Liver (tissue), 9 donors: ENCODE results near the gene KMT2B. TPM values are rescaled to one million over a fixed set of nuclear protein-coding genes. Genes with fewer than 3 reads are reported as not detected.

Source experiments
- DNase-seq: peaks from one replicate; pipeline ENCODE4 v3.0.0-alpha.2; 2017; ENCODE audit warnings: low spot score
- H3K27ac ChIP-seq, 2 donors: one replicate each; pipeline ENCODE4 v1.7.0; 2013; ENCODE audit warnings: inconsistent platforms in 2 of 2, low read length in 2 of 2, control low read depth in 1 of 2, low read depth in 1 of 2, mild to moderate bottlenecking in 1 of 2
- H3K27me3 ChIP-seq, 4 donors: one replicate each; pipeline versions ENCODE4 v1.6.1 to v1.7.0; 2013; ENCODE audit warnings: low read length in 3 of 4, inconsistent platforms in 1 of 4, mild to moderate bottlenecking in 1 of 4, moderate library complexity in 1 of 4; ENCODE audit not compliant: control insufficient read depth in 4 of 4, insufficient read depth in 4 of 4
- H3K36me3 ChIP-seq, 4 donors: one replicate each; pipeline versions ENCODE4 v1.6.1 to v1.7.0; 2013; ENCODE audit warnings: low read length in 3 of 4, mild to moderate bottlenecking in 3 of 4, low read depth in 1 of 4, moderate library complexity in 1 of 4; ENCODE audit not compliant: control insufficient read depth in 4 of 4, insufficient read depth in 3 of 4
- H3K4me1 ChIP-seq, 4 donors: one replicate each; pipeline versions ENCODE4 v1.6.1 to v1.7.0; 2013; ENCODE audit warnings: low read length in 3 of 4, mild to moderate bottlenecking in 3 of 4, moderate library complexity in 1 of 4; ENCODE audit not compliant: control insufficient read depth in 4 of 4, insufficient read depth in 4 of 4
- H3K4me3 ChIP-seq, 3 donors: one replicate each; pipeline versions ENCODE4 v1.6.1 to v1.7.0; 2013; ENCODE audit warnings: low read length in 3 of 3, control low read depth in 1 of 3, low read depth in 1 of 3, mild to moderate bottlenecking in 1 of 3
- H3K9ac ChIP-seq, 2 donors: one replicate each; pipeline ENCODE4 v1.7.0; 2013; ENCODE audit warnings: low read length in 2 of 2, mild to moderate bottlenecking in 2 of 2, moderate library complexity in 2 of 2, control low read depth in 1 of 2, low read depth in 1 of 2
- H3K9me3 ChIP-seq, 4 donors: one replicate each; pipeline versions ENCODE4 v1.6.1 to v1.7.0; 2013; ENCODE audit warnings: low read length in 3 of 4; ENCODE audit not compliant: control insufficient read depth in 4 of 4
- EGR1 ChIP-seq, 2 donors: IDR thresholded peaks; 2 replicates each; pipeline ENCODE4 v1.6.1; 2016 to 2018; ENCODE audit warnings: antibody characterized with exemption in 2 of 2, low read depth in 2 of 2
- FOXA1 ChIP-seq: IDR thresholded peaks from 2 replicates; pipeline ENCODE4 v1.6.1; 2016; ENCODE audit warnings: antibody characterized with exemption
- FOXA2 ChIP-seq: IDR thresholded peaks from 2 replicates; pipeline ENCODE4 v1.6.1; 2016; ENCODE audit warnings: antibody characterized with exemption
- GABPA ChIP-seq, 2 donors: IDR thresholded peaks in 1 of 2; conservative IDR thresholded peaks in 1 of 2; 2 replicates each; pipeline ENCODE4 v1.6.1; 2016; ENCODE audit warnings: antibody characterized with exemption in 2 of 2, mild to moderate bottlenecking in 1 of 2, moderate library complexity in 1 of 2
- HNF4A ChIP-seq, 2 donors: conservative IDR thresholded peaks; 2 replicates each; pipeline ENCODE4 v1.6.1; 2016; ENCODE audit warnings: antibody characterized with exemption in 2 of 2, mild to moderate bottlenecking in 2 of 2
- HNF4G ChIP-seq: IDR thresholded peaks from 2 replicates; pipeline ENCODE4 v1.6.1; 2016; ENCODE audit warnings: antibody characterized with exemption
- JUND ChIP-seq, 2 donors: IDR thresholded peaks; 2 replicates each; pipeline ENCODE4 v1.6.1; 2016; ENCODE audit warnings: antibody characterized with exemption in 2 of 2
- NR2F2 ChIP-seq: IDR thresholded peaks from 2 replicates; pipeline ENCODE4 v1.6.1; 2016; ENCODE audit warnings: antibody characterized with exemption
- RAD21 ChIP-seq, 2 donors: IDR thresholded peaks; 2 replicates each; pipeline ENCODE4 v1.6.1; 2016; ENCODE audit warnings: antibody characterized with exemption in 2 of 2, mild to moderate bottlenecking in 2 of 2
- RXRA ChIP-seq, 2 donors: IDR thresholded peaks; 2 replicates each; pipeline ENCODE4 v1.6.1; 2017 to 2018; ENCODE audit warnings: antibody characterized with exemption in 2 of 2, mild to moderate bottlenecking in 1 of 2
- SP1 ChIP-seq: IDR thresholded peaks from 2 replicates; pipeline ENCODE4 v1.6.1; 2018; ENCODE audit warnings: antibody characterized with exemption, mild to moderate bottlenecking
- TAF1 ChIP-seq: conservative IDR thresholded peaks from 2 replicates; pipeline ENCODE4 v1.6.1; 2016; ENCODE audit warnings: antibody characterized with exemption, mild to moderate bottlenecking
- YY1 ChIP-seq: IDR thresholded peaks from 2 replicates; pipeline ENCODE4 v1.6.1; 2016; ENCODE audit warnings: antibody characterized with exemption, mild to moderate bottlenecking
- WGBS: extraction: QIAGEN DNeasy Blood & Tissue Kit; methylation state at CpG from one replicate; pipeline ENCODE4 v1.1.7; 2013; 5-methylcytosine and 5-hydroxymethylcytosine counted together
- polyA plus RNA-seq, 2 donors: library from polyadenylated mRNA; stranded (reverse) in 1 of 2; unstranded in 1 of 2; fragments of 200-250 nt in 1 of 2; fragments of >200 nt in 1 of 2; fragmentation: Nextera tagmentation in 1 of 2; extraction: Ambion mirVana in 1 of 2; gene quantifications; one replicate each; pipeline versions ENCODE4 v1.2.1 to v1.2.3, GENCODE V29; 2013 to 2015
- total RNA-seq, 2 donors: library from RNA; depleted of rRNA; stranded (reverse); fragments of >200 nt; gene quantifications; one replicate each; pipeline ENCODE4 v1.2.3, GENCODE V29; 2014
- TF ChIP-seq, protein P1 (sequence below): IDR thresholded peaks from 2 replicates; pipeline ENCODE4 v1.6.1; 2016; ENCODE audit warnings: antibody characterized with exemption
- TF ChIP-seq, protein P2 (sequence below): fragments of 150-350 bp; IDR thresholded peaks from 2 replicates; pipeline ENCODE4 v1.5.1; 2017; ENCODE audit warnings: improper control_type of control experiment, low read depth, low read length; ENCODE audit not compliant: missing input control
- TF ChIP-seq, protein P3 (sequence below): IDR thresholded peaks from 2 replicates; pipeline ENCODE4 v1.6.1; 2016; ENCODE audit warnings: antibody characterized with exemption
- TF ChIP-seq, protein P4 (sequence below): IDR thresholded peaks from 2 replicates; pipeline ENCODE4 v1.6.1; 2016; ENCODE audit warnings: antibody characterized with exemption, mild to moderate bottlenecking
- TF ChIP-seq, protein P5 (sequence below): IDR thresholded peaks from 2 replicates; pipeline ENCODE4 v1.6.1; 2016; ENCODE audit warnings: antibody characterized with exemption
- donor health status: healthy.
- donor health status: healthy.
- donor health status: healthy.
- donor health status: healthy.
- donor health status: healthy.

Gene KMT2B
- total and polyA plus RNA-seq, 4 donors: 3.7 to 12.1 (median 8.3) TPM

DNA sequence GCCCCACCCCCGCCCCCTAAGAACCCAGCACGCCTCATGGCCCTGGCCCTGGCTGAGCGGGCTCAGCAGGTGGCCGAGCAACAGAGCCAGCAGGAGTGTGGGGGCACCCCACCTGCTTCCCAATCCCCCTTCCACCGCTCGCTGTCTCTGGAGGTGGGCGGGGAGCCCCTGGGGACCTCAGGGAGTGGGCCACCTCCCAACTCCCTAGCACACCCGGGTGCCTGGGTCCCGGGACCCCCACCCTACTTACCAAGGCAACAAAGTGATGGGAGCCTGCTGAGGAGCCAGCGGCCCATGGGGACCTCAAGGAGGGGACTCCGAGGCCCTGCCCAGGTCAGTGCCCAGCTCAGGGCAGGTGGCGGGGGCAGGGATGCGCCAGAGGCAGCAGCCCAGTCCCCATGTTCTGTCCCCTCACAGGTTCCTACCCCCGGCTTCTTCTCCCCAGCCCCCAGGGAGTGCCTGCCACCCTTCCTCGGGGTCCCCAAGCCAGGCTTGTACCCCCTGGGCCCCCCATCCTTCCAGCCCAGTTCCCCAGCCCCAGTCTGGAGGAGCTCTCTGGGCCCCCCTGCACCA, 69.5 kb downstream of the KMT2B start:
- TF ChIP-seq RXRA (IDR thresholded peaks at IDR 0.05): no peak
- no peak for TF ChIP-seq JUND (IDR thresholded peaks at IDR 0.05)
- no peak for TF ChIP-seq GABPA (IDR thresholded peaks at IDR 0.05 in 1 of 2, conservative IDR thresholded peaks at IDR 0.05 in 1 of 2)
- no peak for TF ChIP-seq YY1
- no peak for TF ChIP-seq TAF1
- TF ChIP-seq HNF4G: no peak
- TF ChIP-seq FOXA2: no peak
- no peak for TF ChIP-seq EGR1 (IDR thresholded peaks at IDR 0.05; ENCODE audit: low read depth in 2 of 2)
- no peak for TF ChIP-seq SP1
- TF ChIP-seq, protein P1, sequence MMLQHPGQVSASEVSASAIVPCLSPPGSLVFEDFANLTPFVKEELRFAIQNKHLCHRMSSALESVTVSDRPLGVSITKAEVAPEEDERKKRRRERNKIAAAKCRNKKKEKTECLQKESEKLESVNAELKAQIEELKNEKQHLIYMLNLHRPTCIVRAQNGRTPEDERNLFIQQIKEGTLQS: no peak
- TF ChIP-seq, protein P2, sequence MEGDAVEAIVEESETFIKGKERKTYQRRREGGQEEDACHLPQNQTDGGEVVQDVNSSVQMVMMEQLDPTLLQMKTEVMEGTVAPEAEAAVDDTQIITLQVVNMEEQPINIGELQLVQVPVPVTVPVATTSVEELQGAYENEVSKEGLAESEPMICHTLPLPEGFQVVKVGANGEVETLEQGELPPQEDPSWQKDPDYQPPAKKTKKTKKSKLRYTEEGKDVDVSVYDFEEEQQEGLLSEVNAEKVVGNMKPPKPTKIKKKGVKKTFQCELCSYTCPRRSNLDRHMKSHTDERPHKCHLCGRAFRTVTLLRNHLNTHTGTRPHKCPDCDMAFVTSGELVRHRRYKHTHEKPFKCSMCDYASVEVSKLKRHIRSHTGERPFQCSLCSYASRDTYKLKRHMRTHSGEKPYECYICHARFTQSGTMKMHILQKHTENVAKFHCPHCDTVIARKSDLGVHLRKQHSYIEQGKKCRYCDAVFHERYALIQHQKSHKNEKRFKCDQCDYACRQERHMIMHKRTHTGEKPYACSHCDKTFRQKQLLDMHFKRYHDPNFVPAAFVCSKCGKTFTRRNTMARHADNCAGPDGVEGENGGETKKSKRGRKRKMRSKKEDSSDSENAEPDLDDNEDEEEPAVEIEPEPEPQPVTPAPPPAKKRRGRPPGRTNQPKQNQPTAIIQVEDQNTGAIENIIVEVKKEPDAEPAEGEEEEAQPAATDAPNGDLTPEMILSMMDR: no peak
- TF ChIP-seq, protein P3, sequence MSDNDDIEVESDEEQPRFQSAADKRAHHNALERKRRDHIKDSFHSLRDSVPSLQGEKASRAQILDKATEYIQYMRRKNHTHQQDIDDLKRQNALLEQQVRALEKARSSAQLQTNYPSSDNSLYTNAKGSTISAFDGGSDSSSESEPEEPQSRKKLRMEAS: no peak
- TF ChIP-seq, protein P4, sequence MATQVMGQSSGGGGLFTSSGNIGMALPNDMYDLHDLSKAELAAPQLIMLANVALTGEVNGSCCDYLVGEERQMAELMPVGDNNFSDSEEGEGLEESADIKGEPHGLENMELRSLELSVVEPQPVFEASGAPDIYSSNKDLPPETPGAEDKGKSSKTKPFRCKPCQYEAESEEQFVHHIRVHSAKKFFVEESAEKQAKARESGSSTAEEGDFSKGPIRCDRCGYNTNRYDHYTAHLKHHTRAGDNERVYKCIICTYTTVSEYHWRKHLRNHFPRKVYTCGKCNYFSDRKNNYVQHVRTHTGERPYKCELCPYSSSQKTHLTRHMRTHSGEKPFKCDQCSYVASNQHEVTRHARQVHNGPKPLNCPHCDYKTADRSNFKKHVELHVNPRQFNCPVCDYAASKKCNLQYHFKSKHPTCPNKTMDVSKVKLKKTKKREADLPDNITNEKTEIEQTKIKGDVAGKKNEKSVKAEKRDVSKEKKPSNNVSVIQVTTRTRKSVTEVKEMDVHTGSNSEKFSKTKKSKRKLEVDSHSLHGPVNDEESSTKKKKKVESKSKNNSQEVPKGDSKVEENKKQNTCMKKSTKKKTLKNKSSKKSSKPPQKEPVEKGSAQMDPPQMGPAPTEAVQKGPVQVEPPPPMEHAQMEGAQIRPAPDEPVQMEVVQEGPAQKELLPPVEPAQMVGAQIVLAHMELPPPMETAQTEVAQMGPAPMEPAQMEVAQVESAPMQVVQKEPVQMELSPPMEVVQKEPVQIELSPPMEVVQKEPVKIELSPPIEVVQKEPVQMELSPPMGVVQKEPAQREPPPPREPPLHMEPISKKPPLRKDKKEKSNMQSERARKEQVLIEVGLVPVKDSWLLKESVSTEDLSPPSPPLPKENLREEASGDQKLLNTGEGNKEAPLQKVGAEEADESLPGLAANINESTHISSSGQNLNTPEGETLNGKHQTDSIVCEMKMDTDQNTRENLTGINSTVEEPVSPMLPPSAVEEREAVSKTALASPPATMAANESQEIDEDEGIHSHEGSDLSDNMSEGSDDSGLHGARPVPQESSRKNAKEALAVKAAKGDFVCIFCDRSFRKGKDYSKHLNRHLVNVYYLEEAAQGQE: no peak
- no peak for TF ChIP-seq NR2F2
- TF ChIP-seq HNF4A (conservative IDR thresholded peaks at IDR 0.05): no peak
- TF ChIP-seq FOXA1: no peak
- TF ChIP-seq RAD21 (IDR thresholded peaks at IDR 0.05): no peak
- TF ChIP-seq, protein P5, sequence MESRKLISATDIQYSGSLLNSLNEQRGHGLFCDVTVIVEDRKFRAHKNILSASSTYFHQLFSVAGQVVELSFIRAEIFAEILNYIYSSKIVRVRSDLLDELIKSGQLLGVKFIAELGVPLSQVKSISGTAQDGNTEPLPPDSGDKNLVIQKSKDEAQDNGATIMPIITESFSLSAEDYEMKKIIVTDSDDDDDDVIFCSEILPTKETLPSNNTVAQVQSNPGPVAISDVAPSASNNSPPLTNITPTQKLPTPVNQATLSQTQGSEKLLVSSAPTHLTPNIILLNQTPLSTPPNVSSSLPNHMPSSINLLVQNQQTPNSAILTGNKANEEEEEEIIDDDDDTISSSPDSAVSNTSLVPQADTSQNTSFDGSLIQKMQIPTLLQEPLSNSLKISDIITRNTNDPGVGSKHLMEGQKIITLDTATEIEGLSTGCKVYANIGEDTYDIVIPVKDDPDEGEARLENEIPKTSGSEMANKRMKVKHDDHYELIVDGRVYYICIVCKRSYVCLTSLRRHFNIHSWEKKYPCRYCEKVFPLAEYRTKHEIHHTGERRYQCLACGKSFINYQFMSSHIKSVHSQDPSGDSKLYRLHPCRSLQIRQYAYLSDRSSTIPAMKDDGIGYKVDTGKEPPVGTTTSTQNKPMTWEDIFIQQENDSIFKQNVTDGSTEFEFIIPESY: no peak

More for the DNA sequence above, 69.5 kb downstream of the KMT2B start:
- H3K27me3 ChIP-seq: no peaks in the 10 kb centered on the region
- no peaks in the 10 kb centered on the region for H3K4me1 ChIP-seq
- H3K4me3 ChIP-seq: no peak overlapping the region
- H3K27ac ChIP-seq: no peak overlapping the region
- 96% methylated on average over 15 of the region's 15 CpGs for WGBS
- H3K36me3 ChIP-seq: no peaks in the 10 kb centered on the region
- DNase-seq: no peak
- no peak overlapping the region for H3K9ac ChIP-seq
- no peaks in the 10 kb centered on the region for H3K9me3 ChIP-seq

Other genes starting within 250 kb of the KMT2B start
- gene KRTDAP, start 227.5 kb upstream of the KMT2B start, total RNA-seq: not detected
- gene KRTDAP, start 227.5 kb upstream of the KMT2B start, polyA plus RNA-seq: not detected
- gene DMKN, start 204.4 kb upstream of the KMT2B start, total RNA-seq: 1 to 10 TPM; 1.7 to 9.4 TPM
- 1 to 10 TPM; 1.4 to 3.1 TPM for gene DMKN, start 204.4 kb upstream of the KMT2B start, polyA plus RNA-seq
- not detected for gene SBSN, start 189.7 kb upstream of the KMT2B start, total RNA-seq
- not detected for gene SBSN, start 189.7 kb upstream of the KMT2B start, polyA plus RNA-seq
- not detected for gene GAPDHS, start 184.5 kb upstream of the KMT2B start, total RNA-seq
- gene GAPDHS, start 184.5 kb upstream of the KMT2B start, polyA plus RNA-seq: not detected
- 10 to 100 TPM; 18.1 to 28.0 TPM for gene TMEM147, start 172.4 kb upstream of the KMT2B start, total RNA-seq
- 10 to 100 TPM; 61.3 to 97.4 TPM for gene TMEM147, start 172.4 kb upstream of the KMT2B start, polyA plus RNA-seq
- gene ATP4A, start 154.3 kb upstream of the KMT2B start, total RNA-seq: not detected
- not detected for gene ATP4A, start 154.3 kb upstream of the KMT2B start, polyA plus RNA-seq
- not detected for gene PMIS2, start 131.8 kb upstream of the KMT2B start, total RNA-seq
- gene PMIS2, start 131.8 kb upstream of the KMT2B start, polyA plus RNA-seq: not detected
- gene HAUS5, start 105.3 kb upstream of the KMT2B start, total RNA-seq: 1 to 10 TPM; 2.5 to 7.3 TPM
- 1 to 10 TPM; 1.9 to 2.2 TPM for gene HAUS5, start 105.3 kb upstream of the KMT2B start, polyA plus RNA-seq
- 10 to 100 TPM; 20.1 TPM for gene RBM42, start 89.0 kb upstream of the KMT2B start, total RNA-seq
- 10 to 100 TPM; 17.8 to 34.7 TPM for gene RBM42, start 89.0 kb upstream of the KMT2B start, polyA plus RNA-seq
- gene ETV2, start 76.3 kb upstream of the KMT2B start, total RNA-seq: under 1 TPM; 0.17 to 0.70 TPM
- gene ETV2, start 76.3 kb upstream of the KMT2B start, polyA plus RNA-seq: 1 to 10 TPM; 1.6 to 1.8 TPM
- gene COX6B1, start 69.7 kb upstream of the KMT2B start, total RNA-seq: 100 to 1,000 TPM; 139 to 191 TPM
- 100 to 1,000 TPM; 451 to 518 TPM for gene COX6B1, start 69.7 kb upstream of the KMT2B start, polyA plus RNA-seq
- gene UPK1A, start 51.5 kb upstream of the KMT2B start, total RNA-seq: under 1 TPM in 1 of 2 donors, not detected in 1; 0.56 TPM
- gene UPK1A, start 51.5 kb upstream of the KMT2B start, polyA plus RNA-seq: under 1 TPM in 1 of 2 donors, not detected in 1; 0.10 TPM
- not detected for gene ZBTB32, start 13.4 kb upstream of the KMT2B start, total RNA-seq
- gene ZBTB32, start 13.4 kb upstream of the KMT2B start, polyA plus RNA-seq: under 1 TPM in 1 of 2 donors, not detected in 1; 0.47 TPM
- 10 to 100 TPM in 1 of 2 donors, 1 to 10 TPM in 1; 7.0 to 11.2 TPM for gene IGFLR1, start 24.4 kb downstream of the KMT2B start, total RNA-seq
- 10 to 100 TPM; 51.1 to 59.7 TPM for gene IGFLR1, start 24.4 kb downstream of the KMT2B start, polyA plus RNA-seq
- 10 to 100 TPM in 1 of 2 donors, 1 to 10 TPM in 1; 4.5 to 14.8 TPM for gene U2AF1L4, start 27.4 kb downstream of the KMT2B start, total RNA-seq
- 10 to 100 TPM; 12.0 to 36.5 TPM for gene U2AF1L4, start 27.4 kb downstream of the KMT2B start, polyA plus RNA-seq
- gene PSENEN, start 27.6 kb downstream of the KMT2B start, total RNA-seq: 1 to 10 TPM; 7.4 to 7.7 TPM
- gene PSENEN, start 27.6 kb downstream of the KMT2B start, polyA plus RNA-seq: 10 to 100 TPM; 33.8 to 58.1 TPM
- gene LIN37, start 30.6 kb downstream of the KMT2B start, total RNA-seq: 1 to 10 TPM; 2.6 to 7.0 TPM
- 1 to 10 TPM; 5.8 to 6.3 TPM for gene LIN37, start 30.6 kb downstream of the KMT2B start, polyA plus RNA-seq
- gene HSPB6, start 39.0 kb downstream of the KMT2B start, total RNA-seq: 1 to 10 TPM; 2.7 to 4.4 TPM
- gene HSPB6, start 39.0 kb downstream of the KMT2B start, polyA plus RNA-seq: 10 to 100 TPM in 1 of 2 donors, 1 to 10 TPM in 1; 6.9 to 17.7 TPM
- gene PROSER3, start 40.2 kb downstream of the KMT2B start, total RNA-seq: 1 to 10 TPM; 2.1 to 4.5 TPM
- gene PROSER3, start 40.2 kb downstream of the KMT2B start, polyA plus RNA-seq: 1 to 10 TPM; 2.4 to 3.1 TPM
- gene ARHGAP33, start 57.6 kb downstream of the KMT2B start, total RNA-seq: 10 to 100 TPM in 1 of 2 donors, 1 to 10 TPM in 1; 2.0 to 10.1 TPM
- 1 to 10 TPM in 1 of 2 donors, under 1 TPM in 1; 0.85 to 1.6 TPM for gene ARHGAP33, start 57.6 kb downstream of the KMT2B start, polyA plus RNA-seq
- gene PRODH2, start 94.8 kb downstream of the KMT2B start, total RNA-seq: 100 to 1,000 TPM in 1 of 2 donors, 10 to 100 TPM in 1; 56.4 to 116 TPM
- gene PRODH2, start 94.8 kb downstream of the KMT2B start, polyA plus RNA-seq: 100 to 1,000 TPM; 112 to 156 TPM
- gene NPHS1, start 134.5 kb downstream of the KMT2B start, total RNA-seq: under 1 TPM in 1 of 2 donors, not detected in 1; under 0.01 TPM
- gene NPHS1, start 134.5 kb downstream of the KMT2B start, polyA plus RNA-seq: not detected
- gene KIRREL2, start 138.9 kb downstream of the KMT2B start, total RNA-seq: not detected
- gene KIRREL2, start 138.9 kb downstream of the KMT2B start, polyA plus RNA-seq: not detected
- gene APLP1, start 150.6 kb downstream of the KMT2B start, total RNA-seq: under 1 TPM in 1 of 2 donors, not detected in 1; 0.08 TPM
- gene APLP1, start 150.6 kb downstream of the KMT2B start, polyA plus RNA-seq: under 1 TPM; 0.16 to 0.51 TPM
- 1 to 10 TPM; 1.3 to 2.4 TPM for gene NFKBID, start 182.5 kb downstream of the KMT2B start, total RNA-seq
- 1 to 10 TPM in 1 of 2 donors, under 1 TPM in 1; 0.66 to 1.2 TPM for gene NFKBID, start 182.5 kb downstream of the KMT2B start, polyA plus RNA-seq
- gene HCST, start 184.5 kb downstream of the KMT2B start, total RNA-seq: 1 to 10 TPM; 2.0 to 3.1 TPM
- gene HCST, start 184.5 kb downstream of the KMT2B start, polyA plus RNA-seq: 10 to 100 TPM in 1 of 2 donors, 1 to 10 TPM in 1; 4.6 to 13.3 TPM
- 10 to 100 TPM; 26.8 to 37.6 TPM for gene TYROBP, start 190.3 kb downstream of the KMT2B start, total RNA-seq
- 10 to 100 TPM; 43.8 to 89.6 TPM for gene TYROBP, start 190.3 kb downstream of the KMT2B start, polyA plus RNA-seq
- gene LRFN3, start 218.4 kb downstream of the KMT2B start, total RNA-seq: 1 to 10 TPM in 1 of 2 donors, under 1 TPM in 1; 0.89 to 1.9 TPM
- gene LRFN3, start 218.4 kb downstream of the KMT2B start, polyA plus RNA-seq: 1 to 10 TPM; 2.2 to 8.4 TPM